NCI-H345 treated with DMSO at 0.1 percent for 48 hours (cell line): Measurements from ENCODE around the gene VMAC.

Source experiments
- DNase-seq: peaks from one replicate; lab custom pipeline; 2025; ENCODE audit not compliant: unreplicated experiment; lab: John Stamatoyannopoulos, UW

VMAC gene

GRCh38 chr19:5951338-5951861, 46.7 kb downstream of the VMAC start:
- DNase-seq = no peak

DNA sequence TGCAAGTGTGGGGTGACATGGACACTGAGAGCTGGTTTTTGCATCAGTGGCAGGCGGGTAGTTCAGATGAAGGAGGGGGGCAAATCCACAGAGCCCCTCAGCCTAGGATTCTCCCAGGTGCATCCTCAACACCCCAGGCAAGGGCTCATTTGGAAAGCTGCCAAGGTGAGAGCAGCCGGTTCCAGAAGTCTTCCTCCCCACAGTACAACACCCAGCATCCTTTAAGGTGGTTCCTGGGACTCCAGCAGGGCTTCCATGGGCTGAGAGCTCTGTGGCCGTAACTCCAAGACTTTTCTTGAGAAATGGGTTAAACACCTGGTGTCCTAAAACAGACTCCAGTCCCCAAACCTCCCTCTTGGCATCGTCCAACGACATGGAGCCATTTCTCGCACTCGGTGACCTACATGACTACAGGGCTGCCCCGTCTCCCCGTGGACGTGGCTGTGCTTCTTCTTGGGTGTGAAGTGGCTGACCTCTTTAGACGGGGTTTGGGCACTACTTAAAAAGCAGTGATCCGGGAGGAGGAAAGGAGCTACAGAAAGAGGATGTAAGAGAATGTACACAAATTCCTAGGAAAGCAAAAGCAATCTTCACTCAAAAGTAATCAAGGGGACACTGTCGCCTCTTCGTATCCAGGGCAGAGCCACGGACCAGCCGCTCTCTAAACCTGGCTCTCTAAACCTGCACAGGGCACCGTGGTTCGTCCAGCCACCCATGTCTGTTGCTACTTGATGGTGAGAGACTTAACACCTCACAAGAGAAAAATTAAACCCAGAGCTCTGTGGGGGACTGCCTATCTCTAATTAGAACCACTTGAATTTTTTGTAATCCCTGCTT, 47.7 kb downstream of the VMAC start:
- DNase-seq = peak; percentile 17

GRCh38 chr19:5953030-5953589, 48.4 kb downstream of the VMAC start:
- no peak for DNase-seq

DNA sequence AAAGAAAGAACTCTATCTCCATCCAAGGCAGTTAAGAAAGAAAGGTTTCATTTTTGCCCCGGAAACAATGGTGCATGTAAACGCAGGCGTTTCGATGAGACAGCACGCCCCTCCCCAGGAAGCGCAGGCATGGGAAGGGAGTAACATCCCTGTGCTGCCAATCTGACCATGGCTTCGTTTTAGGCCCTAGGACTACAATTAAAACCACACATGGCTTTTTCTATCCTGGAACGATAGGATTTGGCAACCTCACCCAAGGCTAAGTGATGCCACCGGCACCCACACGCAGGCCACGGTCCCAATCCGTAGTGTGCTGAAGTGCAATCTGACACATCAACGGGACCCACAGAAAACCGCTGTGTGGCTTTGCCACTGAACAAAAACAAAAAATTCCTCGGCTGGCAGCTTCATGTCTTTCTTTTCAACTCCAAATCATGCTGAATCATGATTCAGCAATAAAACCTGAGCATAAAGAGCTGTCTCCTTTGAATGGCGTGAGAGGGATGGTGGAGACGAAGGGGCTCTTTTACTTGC, 49.1 kb downstream of the VMAC start:
- no peak for DNase-seq

GRCh38 chr19:5954293-5954692, 49.6 kb downstream of the VMAC start:
- no peak for DNase-seq

GRCh38 chr19:5955636-5955935, 50.9 kb downstream of the VMAC start:
- no peak for DNase-seq

DNA sequence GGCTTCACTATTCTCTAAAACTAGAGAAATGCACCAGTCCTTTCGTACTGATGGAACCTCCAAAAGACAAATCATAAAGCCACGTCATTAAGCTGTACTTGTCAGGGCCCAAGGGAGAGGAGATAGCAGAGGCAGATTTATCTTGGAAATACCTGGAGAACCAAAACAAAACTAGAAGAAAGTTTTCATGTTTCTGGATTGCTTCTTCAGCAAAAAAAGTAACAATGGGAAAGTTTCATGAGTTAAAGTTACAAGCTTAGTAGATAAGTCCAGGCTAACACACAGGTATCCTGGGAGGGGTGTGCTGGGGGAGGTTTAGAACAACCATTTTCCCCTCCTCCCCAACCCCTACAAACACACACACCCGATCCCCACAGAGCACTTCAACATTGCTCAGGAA, 51.7 kb downstream of the VMAC start:
- no peak for DNase-seq

GRCh38 chr19:5956728-5957127, 52.1 kb downstream of the VMAC start:
- DNase-seq = no peak

DNA sequence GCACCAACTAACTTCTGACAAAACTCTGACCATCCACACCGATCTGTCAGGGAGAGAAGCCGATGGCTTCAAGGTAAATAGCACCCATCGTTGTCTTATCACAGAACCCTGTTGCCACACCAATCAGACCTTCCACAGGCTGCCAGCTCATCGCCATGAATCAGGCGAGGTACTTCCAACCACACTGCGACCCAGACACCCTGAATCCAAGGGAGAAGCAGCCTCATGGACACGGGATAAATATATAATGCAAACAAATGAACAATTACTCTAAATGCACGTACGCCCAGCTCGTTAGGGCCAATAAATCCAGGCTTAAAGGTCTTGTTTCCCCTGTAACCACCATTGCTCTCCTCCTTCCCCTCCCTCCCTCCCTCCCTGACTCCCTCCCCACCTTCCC, 52.5 kb downstream of the VMAC start:
- no peak for DNase-seq

DNA sequence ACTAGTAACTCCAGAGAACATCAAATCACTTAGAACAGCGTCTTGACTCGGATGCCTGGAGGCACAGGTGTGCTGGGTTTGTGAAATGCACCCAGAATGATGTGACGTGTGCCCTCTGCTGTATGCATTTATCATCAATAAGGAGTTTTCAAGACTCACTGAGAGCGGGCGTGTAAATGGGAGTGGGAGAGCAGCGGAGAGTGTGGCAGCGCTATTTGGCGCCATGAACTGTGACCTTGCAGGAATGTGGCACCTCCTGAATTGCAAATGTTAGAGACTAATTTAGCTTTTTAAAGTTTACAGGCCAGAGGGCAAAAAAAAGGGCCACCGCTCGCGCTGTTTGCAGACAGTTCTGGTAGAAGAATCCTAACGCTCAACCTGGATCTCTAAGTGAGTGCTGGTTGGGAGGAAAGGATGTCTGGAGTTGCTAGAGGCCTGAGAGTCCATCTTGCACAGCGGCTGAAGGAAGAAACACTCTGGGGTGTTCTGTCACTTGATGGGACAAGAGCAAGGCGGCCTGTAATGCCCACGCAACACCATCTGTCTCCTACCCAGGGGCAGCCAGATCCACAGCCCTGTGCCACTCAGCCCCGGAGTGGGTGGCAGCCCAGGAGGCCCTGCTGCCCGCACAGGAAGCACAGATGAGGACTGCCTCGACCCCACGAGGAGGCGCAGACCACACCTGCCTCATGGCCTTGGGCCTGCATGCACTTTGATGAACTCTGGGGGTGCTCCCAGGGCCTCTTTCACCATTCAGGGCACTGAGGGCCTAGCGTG, 53.6 kb downstream of the VMAC start:
- DNase-seq = no peak

DNA sequence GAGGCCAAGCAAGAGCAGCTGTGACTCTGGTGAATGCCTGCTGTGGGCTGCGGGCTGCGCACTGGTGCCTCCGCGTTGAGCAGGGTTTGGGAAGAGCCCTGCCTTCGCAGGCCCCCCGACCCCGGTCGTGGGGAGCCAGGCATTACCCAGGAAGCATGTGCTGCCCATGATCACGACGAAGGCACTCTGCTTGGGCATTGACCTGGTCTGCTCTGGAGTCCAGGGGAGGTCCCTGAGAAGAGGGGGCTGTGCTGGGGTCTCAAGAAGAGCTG, 54.1 kb downstream of the VMAC start:
- DNase-seq = no peak

DNA sequence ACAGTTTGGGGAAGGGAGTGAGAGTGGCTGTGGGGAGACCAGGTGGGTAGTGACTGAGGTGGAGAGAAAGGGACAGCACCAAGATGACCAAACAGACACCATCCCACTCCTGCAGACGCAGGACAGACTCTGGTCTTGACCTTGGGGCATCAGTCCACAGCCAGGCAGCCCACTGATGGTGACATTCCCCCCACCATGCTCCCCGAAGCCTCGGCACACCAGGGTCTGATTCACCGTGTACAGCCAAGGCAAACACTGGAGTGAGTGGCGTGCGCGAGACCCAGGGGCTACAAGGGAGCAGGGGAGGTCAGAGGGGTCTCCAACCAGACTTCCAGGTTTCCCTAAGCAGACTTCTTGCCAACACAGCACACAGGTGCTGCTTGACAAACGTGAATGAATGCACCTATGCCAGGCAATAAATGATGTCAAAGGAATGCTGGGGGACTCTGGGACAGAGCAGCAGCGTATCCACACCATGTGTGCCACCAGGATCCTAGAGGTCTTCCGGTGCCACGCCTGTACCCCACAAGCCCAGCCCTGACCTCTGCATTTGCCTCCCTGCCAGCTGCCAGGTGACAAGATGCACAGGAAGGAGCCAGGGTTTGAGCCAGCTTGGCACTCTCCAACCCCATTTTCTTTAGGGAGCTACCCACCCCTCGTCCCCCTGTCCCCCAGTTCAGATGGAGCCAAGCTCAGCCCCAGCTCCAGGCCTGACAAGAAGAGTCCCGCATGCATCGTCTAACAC, 54.8 kb downstream of the VMAC start:
- DNase-seq = no peak
